Activated T-cell treated with anti-CD3 and anti-CD28 coated beads for 1 hour (primary cell): Measurements from ENCODE around the gene SMAD3.

Source experiments
- DNase-seq: peaks from one replicate; pipeline ENCODE4 v3.0.0-alpha.2; 2020; ENCODE audit warnings: low read depth

The SMAD3 gene

GRCh38 chr15:67184208-67184925 is 119.0 kb downstream of the SMAD3 start:
- no peak for DNase-seq

DNA sequence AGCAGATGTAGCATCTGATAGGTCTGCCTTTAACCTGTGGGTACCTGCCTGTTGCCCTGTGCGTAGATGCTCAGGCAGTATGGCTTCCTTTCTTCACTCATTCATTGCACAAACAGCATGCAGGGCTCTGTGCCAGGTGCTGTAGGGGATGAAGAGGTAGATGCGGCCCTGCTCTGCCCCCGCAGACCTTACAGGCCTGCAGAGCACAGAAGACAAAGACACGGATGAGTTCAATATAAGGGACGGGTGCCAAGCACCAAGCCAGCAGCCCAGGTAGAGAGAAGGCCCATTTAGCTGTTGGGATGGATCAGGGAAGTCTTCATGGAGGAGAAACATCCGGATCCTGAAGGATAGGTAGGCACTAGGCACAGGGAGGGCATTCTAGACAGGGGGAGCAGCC is 119.6 kb downstream of the SMAD3 start:
- no peak for DNase-seq

DNA sequence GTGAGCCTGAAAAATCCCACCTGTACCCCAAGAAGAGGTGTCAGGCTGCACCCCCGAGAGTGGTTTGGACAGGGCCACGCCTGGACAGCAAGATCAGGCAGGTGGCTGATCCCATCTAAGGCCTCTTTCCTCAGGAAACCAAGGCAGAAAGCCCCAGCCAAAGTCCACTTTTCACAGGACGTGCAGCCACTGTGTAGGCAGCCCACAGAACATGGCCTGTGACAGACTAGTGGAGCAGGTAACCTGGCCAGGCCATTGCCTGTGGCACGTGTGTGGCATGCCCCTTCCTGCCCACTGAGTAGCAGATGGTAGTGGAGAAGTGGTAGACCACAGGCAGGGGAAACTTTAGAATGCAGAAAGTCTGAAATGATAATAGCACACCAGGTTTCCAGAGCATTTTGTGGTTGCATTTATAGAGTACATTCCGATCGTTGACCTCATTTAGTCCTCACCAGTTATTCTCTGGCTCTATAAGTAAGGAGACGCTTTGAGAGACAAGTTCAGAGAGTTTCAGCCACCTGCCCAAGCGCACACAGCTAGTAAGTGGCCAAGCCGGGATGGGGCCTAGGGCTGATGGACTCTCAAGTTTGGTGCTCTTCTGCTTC is 120.3 kb downstream of the SMAD3 start:
- DNase-seq: no peak

- no peak for DNase-seq
These were observed 120.8 kb downstream of the SMAD3 start for GRCh38 chr15:67186226-67186649.

- no peak for DNase-seq
These were observed 121.3 kb downstream of the SMAD3 start for GRCh38 chr15:67186688-67187087.

GRCh38 chr15:67187351-67187854 is 122.0 kb downstream of the SMAD3 start:
- DNase-seq: no peak

- no peak for DNase-seq
These were observed 123.3 kb downstream of the SMAD3 start for GRCh38 chr15:67188551-67189218.

- DNase-seq: no peak
These were observed 124.1 kb downstream of the SMAD3 start for GRCh38 chr15:67189326-67190051.

- no peak for DNase-seq
These were observed 124.9 kb downstream of the SMAD3 start for GRCh38 chr15:67190326-67190725.

DNA sequence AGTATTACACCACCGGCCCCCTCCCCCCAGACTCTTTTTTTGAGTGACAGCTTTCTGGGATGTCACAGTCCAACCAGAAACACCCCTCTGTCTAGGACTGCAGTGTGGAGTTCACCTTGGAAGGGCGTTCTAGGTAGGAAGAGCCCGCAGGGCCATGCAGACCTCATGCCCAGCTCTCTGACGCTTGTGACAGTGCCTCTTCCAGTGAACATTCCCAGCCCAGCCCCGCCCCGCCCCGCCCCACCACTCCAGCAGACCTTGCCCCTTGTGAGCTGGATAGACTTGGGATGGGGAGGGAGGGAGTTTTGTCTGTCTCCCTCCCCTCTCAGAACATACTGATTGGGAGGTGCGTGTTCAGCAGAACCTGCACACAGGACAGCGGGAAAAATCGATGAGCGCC is 125.4 kb downstream of the SMAD3 start:
- no peak for DNase-seq

DNA sequence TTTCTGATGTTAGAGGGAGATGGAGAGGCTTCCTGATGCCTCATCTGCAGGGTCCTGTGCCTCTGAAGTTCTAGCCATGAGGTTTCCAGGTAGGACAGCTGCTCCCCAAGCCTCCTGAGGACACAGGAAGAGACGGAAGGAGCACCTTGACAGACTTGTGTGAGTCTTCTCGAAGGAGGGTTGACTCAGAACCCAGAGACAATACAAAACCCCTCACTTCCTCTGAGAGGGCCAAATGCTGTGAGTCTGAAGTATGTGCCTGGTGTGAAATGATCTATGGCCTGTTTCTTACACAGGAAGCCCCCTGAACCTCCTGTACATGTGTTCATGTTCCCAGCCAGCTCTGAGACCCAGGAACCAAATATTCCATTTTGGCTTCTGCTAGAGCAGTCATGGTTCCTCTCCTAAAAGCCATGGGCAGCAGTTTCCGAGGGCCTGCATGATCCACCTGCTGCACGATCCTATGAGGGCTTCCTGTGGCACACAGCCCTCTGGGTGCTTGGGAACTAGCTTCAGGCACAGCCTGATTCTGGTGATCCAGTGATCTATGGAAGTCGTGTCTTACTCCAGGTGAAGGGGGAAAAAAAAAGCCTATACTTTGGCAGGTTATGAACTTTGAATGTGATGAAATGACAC is 126.9 kb downstream of the SMAD3 start:
- DNase-seq: no peak

DNA sequence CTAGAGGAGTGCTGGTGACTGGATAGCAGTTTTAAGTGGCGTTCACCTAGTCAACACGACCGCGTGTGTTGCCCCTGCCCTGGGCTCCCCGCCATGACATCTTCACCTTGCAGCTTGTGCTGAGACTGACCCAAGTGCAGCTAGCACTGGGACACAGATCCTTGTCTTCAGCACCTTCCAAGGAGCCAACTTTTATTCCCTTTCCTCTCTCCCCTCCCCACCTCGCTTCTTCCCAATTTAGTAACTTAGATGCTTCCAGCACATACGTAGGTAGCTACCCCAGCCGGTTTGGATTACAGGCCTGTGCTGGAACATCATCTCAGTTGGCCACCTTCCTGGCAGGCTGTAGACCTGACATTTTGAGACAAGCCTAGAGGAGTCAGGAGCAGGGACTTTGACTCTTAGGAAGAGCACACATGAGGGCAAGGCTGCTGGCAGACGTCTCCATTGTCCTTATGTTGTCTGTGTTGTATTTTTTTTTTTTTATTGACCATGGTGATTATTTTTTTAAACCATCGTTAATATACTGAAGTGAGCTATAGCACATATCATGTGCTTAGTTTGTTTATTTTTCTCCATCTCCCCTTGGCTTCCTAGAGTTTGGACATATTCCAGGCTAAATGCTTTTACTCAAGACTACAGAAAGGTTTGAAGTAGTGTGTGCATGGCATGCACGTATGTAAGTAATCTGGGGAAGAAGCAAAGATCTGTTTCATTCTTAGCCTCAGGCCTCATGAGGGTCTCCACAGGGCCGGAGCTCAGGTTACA is 128.0 kb downstream of the SMAD3 start:
- DNase-seq: no peak

DNA sequence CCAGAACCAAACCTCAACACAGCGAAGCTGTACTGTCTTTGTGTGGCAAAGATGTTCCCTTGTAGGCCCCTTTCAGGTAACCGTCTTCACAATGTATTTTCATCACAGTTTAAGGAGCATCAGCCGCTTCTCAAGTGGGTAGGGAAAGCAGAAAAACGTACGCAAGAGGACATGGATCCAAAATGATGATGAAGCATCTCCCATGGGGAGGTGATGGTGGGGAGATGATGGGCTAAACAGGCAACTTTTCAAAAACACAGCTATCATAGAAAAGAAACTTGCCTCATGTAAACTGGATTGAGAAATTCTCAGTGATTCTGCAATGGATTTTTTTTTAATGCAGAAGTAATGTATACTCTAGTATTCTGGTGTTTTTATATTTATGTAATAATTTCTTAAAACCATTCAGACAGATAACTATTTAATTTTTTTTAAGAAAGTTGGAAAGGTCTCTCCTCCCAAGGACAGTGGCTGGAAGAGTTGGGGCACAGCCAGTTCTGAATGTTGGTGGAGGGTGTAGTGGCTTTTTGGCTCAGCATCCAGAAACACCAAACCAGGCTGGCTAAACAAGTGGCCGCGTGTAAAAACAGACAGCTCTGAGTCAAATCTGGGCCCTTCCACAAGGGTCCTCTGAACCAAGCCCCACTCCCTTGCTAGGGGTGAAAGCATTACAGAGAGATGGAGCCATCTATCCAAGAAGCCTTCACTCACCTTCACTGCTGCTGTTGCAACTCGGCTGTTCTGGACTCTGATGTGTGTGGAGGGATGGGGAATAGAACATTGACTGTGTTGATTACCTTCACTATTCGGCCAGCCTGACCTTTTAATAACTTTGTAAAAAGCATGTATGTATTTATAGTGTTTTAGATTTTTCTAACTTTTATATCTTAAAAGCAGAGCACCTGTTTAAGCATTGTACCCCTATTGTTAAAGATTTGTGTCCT is 129.0 kb downstream of the SMAD3 start:
- DNase-seq: no peak

- no peak for DNase-seq
These were observed 129.9 kb downstream of the SMAD3 start for GRCh38 chr15:67195305-67195704.

GRCh38 chr15:67196222-67196621 is 130.8 kb downstream of the SMAD3 start:
- DNase-seq: no peak

- no peak for DNase-seq
These were observed 131.4 kb downstream of the SMAD3 start for GRCh38 chr15:67196672-67197363.

- no peak for DNase-seq
These were observed 131.9 kb downstream of the SMAD3 start for GRCh38 chr15:67197364-67197695.

DNA sequence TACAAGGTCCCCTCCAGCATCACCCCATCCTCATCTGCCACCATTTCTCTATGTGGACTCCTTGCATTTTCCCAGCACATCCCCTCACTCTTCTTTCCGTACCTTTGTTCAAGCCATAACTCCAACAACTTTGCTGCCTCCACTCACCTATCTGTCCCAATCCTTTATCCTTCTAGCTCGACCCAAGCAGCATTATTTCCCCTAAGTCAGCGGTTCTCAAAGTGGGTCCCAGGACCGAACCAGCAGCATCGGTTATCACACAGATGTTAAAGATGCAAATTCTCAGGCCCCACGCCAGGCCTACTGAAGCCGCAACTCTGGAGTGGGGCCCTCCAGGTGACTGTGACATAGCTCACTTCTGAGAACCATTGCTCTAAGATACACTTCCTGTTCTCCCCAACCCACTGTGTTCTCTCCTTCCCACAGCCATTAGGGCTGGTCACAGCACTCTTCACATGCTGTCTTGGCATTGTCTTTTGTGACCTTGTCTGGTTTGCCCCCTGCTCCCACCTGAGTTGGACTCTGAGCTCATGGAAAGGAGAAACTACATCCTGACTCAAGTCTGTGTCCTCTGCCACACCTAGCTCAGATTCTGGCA is 132.9 kb downstream of the SMAD3 start:
- no peak for DNase-seq

- no peak for DNase-seq
These were observed 134.0 kb downstream of the SMAD3 start for GRCh38 chr15:67199391-67199790.
